ENCODE results near the gene PURA.

The PURA gene

GRCh38 chr5:140109759-140110645, 3.9 kb upstream of the PURA start:
- DNase-seq (ENCODE audit: low read depth): no peak

- DNase-seq (ENCODE audit: low read depth): no peak
Measured at GRCh38 chr5:140110646-140110957, 3.3 kb upstream of the PURA start.

- no peak for DNase-seq (ENCODE audit: low read depth)
Measured at GRCh38 chr5:140111011-140111858, 2.7 kb upstream of the PURA start.

- no peak for DNase-seq (ENCODE audit: low read depth)
Measured at GRCh38 chr5:140111859-140112551, 1.9 kb upstream of the PURA start.

- DNase-seq (ENCODE audit: low read depth): no peak
Measured at GRCh38 chr5:140112685-140113179, 1.2 kb upstream of the PURA start.

- no peak for DNase-seq (ENCODE audit: low read depth)
Measured at GRCh38 chr5:140113180-140113698, 670 bp upstream of the PURA start.

GRCh38 chr5:140114341-140115185, 654 bp downstream of the PURA start:
- no peak for DNase-seq (ENCODE audit: low read depth)

GRCh38 chr5:140115186-140115500, 1.2 kb downstream of the PURA start:
- DNase-seq (ENCODE audit: low read depth): no peak

GRCh38 chr5:140116716-140117115, 2.8 kb downstream of the PURA start:
- no peak for DNase-seq (ENCODE audit: low read depth)

- no peak for DNase-seq (ENCODE audit: low read depth)
Measured at GRCh38 chr5:140117523-140117922, 3.6 kb downstream of the PURA start.

- DNase-seq (ENCODE audit: low read depth): no peak
Measured at GRCh38 chr5:140118302-140118936, 4.5 kb downstream of the PURA start.

- DNase-seq (ENCODE audit: low read depth): no peak
Measured at GRCh38 chr5:140125637-140126036, 11.7 kb downstream of the PURA start, which contains the start of gene IGIP. TSS of gene IGIP (plus strand) at chr5:140125937. CDS start at chr5:140128477, 2,540 bp downstream.

- no peak for DNase-seq (ENCODE audit: low read depth)
Measured at GRCh38 chr5:140126315-140127012, 12.6 kb downstream of the PURA start.

GRCh38 chr5:140128376-140128775, 14.5 kb downstream of the PURA start:
- DNase-seq (ENCODE audit: low read depth): no peak

- no peak for DNase-seq (ENCODE audit: low read depth)
Measured at GRCh38 chr5:140130949-140131733, 17.2 kb downstream of the PURA start.

- no peak for DNase-seq (ENCODE audit: low read depth)
Measured at GRCh38 chr5:140131967-140132409, 18.1 kb downstream of the PURA start.

- DNase-seq (ENCODE audit: low read depth): no peak
Measured at GRCh38 chr5:140133514-140134167, 19.7 kb downstream of the PURA start.

- DNase-seq (ENCODE audit: low read depth): no peak
Measured at GRCh38 chr5:140134277-140134935, 20.5 kb downstream of the PURA start.
